Activated CD4-positive, alpha-beta T cell treated with anti-CD3 and anti-CD28 coated beads for 36 hours (primary cell): ENCODE measurements around the gene ZNF182. TPM values are rescaled to one million over a fixed set of nuclear protein-coding genes. Genes with fewer than 3 reads are reported as not detected.

ENCODE experiments used
- total RNA-seq, 2 experiments: library from RNA; stranded (reverse); gene quantifications; one replicate each; pipeline ENCODE4 v1.2.3, GENCODE V29; 2021

ZNF182 gene
- total RNA-seq, 2 experiments from 2014 or later = 8.0 to 9.3 TPM

Other genes with a start within 250 kb of the ZNF182 start
- gene ZNF81, start 167.1 kb downstream of the ZNF182 start, total RNA-seq = 1 to 10 TPM; 5.3 to 6.4 TPM
- not detected for gene SPACA5, start 3.0 kb upstream of the ZNF182 start, total RNA-seq
- 1 to 10 TPM; 1.7 to 1.8 TPM for gene ZNF630, start 67.7 kb upstream of the ZNF182 start, total RNA-seq
- gene SPACA5B, start 126.6 kb upstream of the ZNF182 start, total RNA-seq = not detected
- gene SSX5, start 192.8 kb upstream of the ZNF182 start, total RNA-seq = not detected